Astrocyte (in vitro differentiated cells and primary cell): Measurements from ENCODE around the gene CTTN. TPM values are rescaled to one million over a fixed set of nuclear protein-coding genes. Genes with fewer than 3 reads are reported as not detected.

Experiments
- DNase-seq: peaks from one replicate; pipeline ENCODE4 v3.0.0-alpha.2; 2010; ENCODE audit warnings: low read depth
- FAIRE-seq: peaks from 2 replicates; lab custom pipeline; 2011; peaks lifted over from hg19 to GRCh38; lab: Jason Lieb, UNC
- H2AFZ ChIP-seq: 2 replicates; pipeline ENCODE4 v1.6.0; 2012; ENCODE audit warnings: low read depth, low read length, inconsistent platforms
- H3K27ac ChIP-seq: 2 replicates; pipeline ENCODE4 v1.5.1; 2011; ENCODE audit warnings: low read depth, low read length, inconsistent platforms
- H3K27me3 ChIP-seq: 2 replicates; pipeline ENCODE4 v1.6.0; 2011; ENCODE audit warnings: low read length, inconsistent platforms; ENCODE audit not compliant: insufficient read depth
- H3K36me3 ChIP-seq: 2 replicates; pipeline ENCODE4 v1.5.1; 2011; ENCODE audit warnings: low read length, inconsistent platforms; ENCODE audit not compliant: insufficient read depth
- H3K4me1 ChIP-seq: 2 replicates; pipeline ENCODE4 v1.5.1; 2011; ENCODE audit warnings: low read length, inconsistent platforms; ENCODE audit not compliant: insufficient read depth
- H3K4me2 ChIP-seq: 2 replicates; pipeline ENCODE4 v1.6.0; 2012; ENCODE audit warnings: low read length, inconsistent platforms
- H3K4me3 ChIP-seq: 2 replicates; pipeline ENCODE4 v1.5.1; 2011; ENCODE audit warnings: low read depth, mild to moderate bottlenecking, low read length, inconsistent platforms; ENCODE audit not compliant: insufficient read depth
- H3K79me2 ChIP-seq: 2 replicates; pipeline ENCODE4 v1.6.0; 2012; ENCODE audit warnings: mild to moderate bottlenecking, low read length, inconsistent platforms; ENCODE audit not compliant: insufficient read depth
- H3K9ac ChIP-seq: 2 replicates; pipeline ENCODE4 v1.6.0; 2012; ENCODE audit warnings: mild to moderate bottlenecking, low read length, inconsistent platforms
- H3K9me3 ChIP-seq: 2 replicates; pipeline ENCODE4 v1.5.1; 2012; ENCODE audit warnings: low read depth, mild to moderate bottlenecking, low read length, inconsistent platforms; ENCODE audit not compliant: insufficient read depth
- H4K20me1 ChIP-seq: 2 replicates; pipeline ENCODE4 v1.6.0; 2012; ENCODE audit warnings: low read length, inconsistent platforms; ENCODE audit not compliant: insufficient read depth
- H3K27ac Mint-ChIP-seq: one replicate; pipeline ENCODE4 v1.8.0; 2021; ENCODE audit warnings: mild to moderate bottlenecking, mixed read lengths; ENCODE audit not compliant: unreplicated experiment
- H3K27me3 Mint-ChIP-seq: one replicate; pipeline ENCODE4 v1.8.0; 2021; ENCODE audit warnings: low read depth, mixed read lengths; ENCODE audit not compliant: unreplicated experiment
- H3K36me3 Mint-ChIP-seq: one replicate; pipeline ENCODE4 v1.8.0; 2021; ENCODE audit warnings: low read depth, mixed read lengths; ENCODE audit not compliant: unreplicated experiment
- H3K4me1 Mint-ChIP-seq: one replicate; pipeline ENCODE4 v1.8.0; 2021; ENCODE audit warnings: low read depth, mixed read lengths; ENCODE audit not compliant: unreplicated experiment
- H3K4me3 Mint-ChIP-seq: one replicate; pipeline ENCODE4 v1.8.0; 2021; ENCODE audit warnings: mild to moderate bottlenecking, moderate library complexity, mixed read lengths; ENCODE audit not compliant: unreplicated experiment
- H3K9me3 Mint-ChIP-seq: one replicate; pipeline ENCODE4 v1.8.0; 2021; ENCODE audit warnings: mild to moderate bottlenecking, mixed read lengths; ENCODE audit not compliant: unreplicated experiment
- EZH2 ChIP-seq: IDR thresholded peaks from 2 replicates; pipeline ENCODE4 v1.6.1; 2012; ENCODE audit warnings: mild to moderate bottlenecking, low read length, inconsistent platforms; ENCODE audit not compliant: insufficient read depth
- total RNA-seq: library from RNA; stranded (reverse); gene quantifications from 2 replicates; pipeline ENCODE4 v1.2.1, GENCODE V29; 2021
- TF ChIP-seq, protein P1 (sequence below): IDR thresholded peaks from 2 replicates; pipeline ENCODE4 v1.5.1; 2011; ENCODE audit warnings: low read depth, mild to moderate bottlenecking, inconsistent platforms, low read length, moderate library complexity; ENCODE audit not compliant: insufficient read depth

CTTN gene
- total RNA-seq, 1 donor from 2014 or later, result 344 TPM

DNA sequence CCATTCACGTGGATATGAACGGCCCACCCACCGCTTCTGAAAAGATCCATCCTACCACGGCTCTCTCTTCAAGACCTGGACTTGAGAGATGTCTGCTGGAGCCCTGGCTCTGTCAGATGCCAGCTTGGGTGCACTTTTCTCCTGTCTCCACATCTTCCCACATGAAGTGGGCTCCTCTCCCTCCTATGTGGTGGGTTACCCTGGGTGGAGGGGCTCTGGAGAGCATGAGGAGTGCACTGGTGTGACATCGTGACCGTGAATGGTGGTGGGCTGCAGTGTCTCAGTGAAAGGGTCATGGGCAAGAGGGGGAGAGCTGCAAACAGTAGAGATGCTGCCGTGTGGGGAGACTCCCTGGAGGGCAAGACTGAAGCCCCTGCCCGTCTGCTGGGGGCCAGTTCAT lies 76.4 kb downstream of the CTTN start:
- no peak for TF ChIP-seq EZH2
- TF ChIP-seq, protein P1, sequence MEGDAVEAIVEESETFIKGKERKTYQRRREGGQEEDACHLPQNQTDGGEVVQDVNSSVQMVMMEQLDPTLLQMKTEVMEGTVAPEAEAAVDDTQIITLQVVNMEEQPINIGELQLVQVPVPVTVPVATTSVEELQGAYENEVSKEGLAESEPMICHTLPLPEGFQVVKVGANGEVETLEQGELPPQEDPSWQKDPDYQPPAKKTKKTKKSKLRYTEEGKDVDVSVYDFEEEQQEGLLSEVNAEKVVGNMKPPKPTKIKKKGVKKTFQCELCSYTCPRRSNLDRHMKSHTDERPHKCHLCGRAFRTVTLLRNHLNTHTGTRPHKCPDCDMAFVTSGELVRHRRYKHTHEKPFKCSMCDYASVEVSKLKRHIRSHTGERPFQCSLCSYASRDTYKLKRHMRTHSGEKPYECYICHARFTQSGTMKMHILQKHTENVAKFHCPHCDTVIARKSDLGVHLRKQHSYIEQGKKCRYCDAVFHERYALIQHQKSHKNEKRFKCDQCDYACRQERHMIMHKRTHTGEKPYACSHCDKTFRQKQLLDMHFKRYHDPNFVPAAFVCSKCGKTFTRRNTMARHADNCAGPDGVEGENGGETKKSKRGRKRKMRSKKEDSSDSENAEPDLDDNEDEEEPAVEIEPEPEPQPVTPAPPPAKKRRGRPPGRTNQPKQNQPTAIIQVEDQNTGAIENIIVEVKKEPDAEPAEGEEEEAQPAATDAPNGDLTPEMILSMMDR, result no peak
- FAIRE-seq (no peak), DNase-seq (no peak)
- no peak overlapping the region for H2AFZ ChIP-seq
- no peak overlapping the region for H3K4me3 ChIP-seq
- peaks cover 5% of the 10 kb centered on the region for H3K27me3 ChIP-seq
- Mint-ChIP-seq H3K36me3 (no peaks in the 10 kb centered on the region), H3K9me3 (no peaks in the 10 kb centered on the region), H3K27me3 (peaks cover 45% of the 10 kb centered on the region), H3K4me3 (no peak overlapping the region), H3K27ac (no peak overlapping the region), H3K4me1 (peaks cover 1% of the 10 kb centered on the region)
- H3K36me3 ChIP-seq, result no peaks in the 10 kb centered on the region
- no peaks in the 10 kb centered on the region for H3K4me1 ChIP-seq
- no peaks in the 10 kb centered on the region for H3K79me2 ChIP-seq
- H3K4me2 ChIP-seq, result no peak overlapping the region
- no peaks in the 10 kb centered on the region for H3K9me3 ChIP-seq
- H4K20me1 ChIP-seq, result no peaks in the 10 kb centered on the region
- no peak overlapping the region for H3K9ac ChIP-seq
- no peak overlapping the region for H3K27ac ChIP-seq

DNA sequence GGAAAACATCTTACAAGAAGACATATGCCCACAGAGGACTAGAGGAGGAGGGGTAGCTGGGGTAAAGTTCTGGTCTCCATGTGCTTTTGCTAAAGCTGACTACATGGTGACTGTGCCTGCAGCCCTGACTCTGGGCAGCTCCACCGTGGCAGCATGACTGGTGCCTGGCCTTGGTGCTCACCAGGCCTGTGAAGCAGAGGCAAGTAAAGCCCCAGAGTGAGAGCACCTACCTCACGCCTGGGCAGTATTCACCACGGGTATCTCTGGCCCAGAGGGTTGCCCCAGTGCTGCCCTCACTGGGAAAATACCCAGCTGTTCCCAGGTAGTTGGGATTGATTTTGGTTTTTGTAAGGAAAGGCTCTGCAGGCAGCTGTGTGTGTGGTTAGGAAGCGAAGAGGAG lies 78.3 kb downstream of the CTTN start:
- no peak for TF ChIP-seq EZH2
- TF ChIP-seq, protein P1, result no peak
- peaks cover 5% of the 10 kb centered on the region for H3K27me3 ChIP-seq
- H3K36me3 ChIP-seq, result no peaks in the 10 kb centered on the region
- H3K9me3 ChIP-seq, result no peaks in the 10 kb centered on the region
- H2AFZ ChIP-seq, result no peak overlapping the region
- H3K79me2 ChIP-seq, result no peaks in the 10 kb centered on the region
- H3K4me1 ChIP-seq, result no peaks in the 10 kb centered on the region
- H3K4me3 ChIP-seq, result no peak overlapping the region
- FAIRE-seq, result no peak
- no peak for DNase-seq
- no peak overlapping the region for H3K4me2 ChIP-seq
- no peak overlapping the region for H3K4me3 Mint-ChIP-seq
- peaks cover 2% of the 10 kb centered on the region for H3K36me3 Mint-ChIP-seq
- H3K27ac ChIP-seq, result no peak overlapping the region
- no peak overlapping the region for H3K27ac Mint-ChIP-seq
- no peaks in the 10 kb centered on the region for H3K4me1 Mint-ChIP-seq
- H3K9ac ChIP-seq, result no peak overlapping the region
- no peaks in the 10 kb centered on the region for H4K20me1 ChIP-seq
- H3K9me3 Mint-ChIP-seq, result no peaks in the 10 kb centered on the region
- H3K27me3 Mint-ChIP-seq, result peaks cover 56% of the 10 kb centered on the region

DNA sequence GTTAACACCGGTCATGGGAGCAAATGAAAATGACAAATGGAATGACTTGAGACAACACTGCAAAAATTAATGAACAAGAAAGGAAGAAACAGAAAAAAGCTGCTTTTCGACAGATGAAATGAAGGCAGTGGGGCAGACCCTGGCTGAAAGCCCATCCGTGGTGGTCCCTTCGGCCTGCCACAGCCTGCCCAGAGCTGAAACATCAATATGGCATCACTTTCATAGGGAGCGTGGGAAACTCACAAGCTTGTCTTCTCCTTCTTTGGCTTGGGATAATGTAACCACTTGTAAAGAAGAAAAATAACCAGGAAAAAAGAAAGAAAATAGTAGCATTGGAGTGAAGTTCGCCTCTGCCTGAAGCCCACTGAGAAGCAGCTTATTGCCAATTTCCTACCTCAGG lies 78.8 kb downstream of the CTTN start:
- Mint-ChIP-seq H3K4me1 (no peaks in the 10 kb centered on the region), H3K4me3 (no peak overlapping the region), H3K36me3 (peaks cover 2% of the 10 kb centered on the region), H3K9me3 (no peaks in the 10 kb centered on the region), H3K27ac (no peak overlapping the region), H3K27me3 (peaks cover 53% of the 10 kb centered on the region)
- H2AFZ ChIP-seq, result no peak overlapping the region
- no peaks in the 10 kb centered on the region for H3K4me1 ChIP-seq
- peaks cover 5% of the 10 kb centered on the region for H3K27me3 ChIP-seq
- H3K9ac ChIP-seq, result no peak overlapping the region
- H3K4me2 ChIP-seq, result no peak overlapping the region
- DNase-seq (no peak), FAIRE-seq (no peak)
- no peak overlapping the region for H3K4me3 ChIP-seq
- no peaks in the 10 kb centered on the region for H3K79me2 ChIP-seq
- no peak for TF ChIP-seq EZH2
- TF ChIP-seq, protein P1, result no peak
- H3K9me3 ChIP-seq, result no peaks in the 10 kb centered on the region
- no peaks in the 10 kb centered on the region for H3K36me3 ChIP-seq
- no peak overlapping the region for H3K27ac ChIP-seq
- H4K20me1 ChIP-seq, result no peaks in the 10 kb centered on the region
